ENCODE measurements around the gene SPATA17.

SPATA17 gene

DNA sequence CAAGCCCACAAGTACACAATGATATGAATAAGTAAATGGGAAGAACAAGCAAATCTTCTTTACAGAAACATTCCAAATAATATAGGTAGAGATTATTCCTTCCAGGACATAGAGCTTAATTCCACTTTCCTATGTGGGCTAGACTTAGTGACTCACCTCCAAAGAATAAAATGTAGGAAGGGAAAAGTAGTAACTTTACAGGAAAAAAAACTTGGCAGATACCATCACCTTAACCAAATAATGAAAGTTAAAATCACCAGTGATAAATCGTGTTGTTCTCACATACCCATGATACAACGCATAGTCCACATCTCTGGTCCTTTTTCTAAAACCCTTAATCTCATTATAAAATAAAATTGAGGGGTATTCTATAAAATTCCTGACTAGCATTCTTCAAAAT, 260.8 kb downstream of the SPATA17 start:
- Histone ChIP-seq H3K79me2 (ENCODE audit: insufficient read depth, low read depth) (no peaks in the 10 kb centered on the region), H3K4me3 (IDR thresholded peaks at IDR 0.05; ENCODE audit: insufficient read depth, low read depth, low read length) (no peak overlapping the region), H3K4me2 (no peak overlapping the region), H3K27ac (no peak overlapping the region), H3K36me3 (ENCODE audit: insufficient read depth) (no peaks in the 10 kb centered on the region), H3K27me3 (ENCODE audit: insufficient read depth, low read depth) (no peaks in the 10 kb centered on the region), H3K9ac (no peak overlapping the region), H3K4me1 (ENCODE audit: low read depth, poor library complexity, severe bottlenecking) (no peaks in the 10 kb centered on the region), H2AFZ (ENCODE audit: low read depth) (no peak overlapping the region), H4K20me1 (ENCODE audit: insufficient read depth) (no peaks in the 10 kb centered on the region)
- TF ChIP-seq, protein P1, sequence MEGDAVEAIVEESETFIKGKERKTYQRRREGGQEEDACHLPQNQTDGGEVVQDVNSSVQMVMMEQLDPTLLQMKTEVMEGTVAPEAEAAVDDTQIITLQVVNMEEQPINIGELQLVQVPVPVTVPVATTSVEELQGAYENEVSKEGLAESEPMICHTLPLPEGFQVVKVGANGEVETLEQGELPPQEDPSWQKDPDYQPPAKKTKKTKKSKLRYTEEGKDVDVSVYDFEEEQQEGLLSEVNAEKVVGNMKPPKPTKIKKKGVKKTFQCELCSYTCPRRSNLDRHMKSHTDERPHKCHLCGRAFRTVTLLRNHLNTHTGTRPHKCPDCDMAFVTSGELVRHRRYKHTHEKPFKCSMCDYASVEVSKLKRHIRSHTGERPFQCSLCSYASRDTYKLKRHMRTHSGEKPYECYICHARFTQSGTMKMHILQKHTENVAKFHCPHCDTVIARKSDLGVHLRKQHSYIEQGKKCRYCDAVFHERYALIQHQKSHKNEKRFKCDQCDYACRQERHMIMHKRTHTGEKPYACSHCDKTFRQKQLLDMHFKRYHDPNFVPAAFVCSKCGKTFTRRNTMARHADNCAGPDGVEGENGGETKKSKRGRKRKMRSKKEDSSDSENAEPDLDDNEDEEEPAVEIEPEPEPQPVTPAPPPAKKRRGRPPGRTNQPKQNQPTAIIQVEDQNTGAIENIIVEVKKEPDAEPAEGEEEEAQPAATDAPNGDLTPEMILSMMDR (conservative IDR thresholded peaks at IDR 0.05; ENCODE audit: low read depth, low read length): no peak

DNA sequence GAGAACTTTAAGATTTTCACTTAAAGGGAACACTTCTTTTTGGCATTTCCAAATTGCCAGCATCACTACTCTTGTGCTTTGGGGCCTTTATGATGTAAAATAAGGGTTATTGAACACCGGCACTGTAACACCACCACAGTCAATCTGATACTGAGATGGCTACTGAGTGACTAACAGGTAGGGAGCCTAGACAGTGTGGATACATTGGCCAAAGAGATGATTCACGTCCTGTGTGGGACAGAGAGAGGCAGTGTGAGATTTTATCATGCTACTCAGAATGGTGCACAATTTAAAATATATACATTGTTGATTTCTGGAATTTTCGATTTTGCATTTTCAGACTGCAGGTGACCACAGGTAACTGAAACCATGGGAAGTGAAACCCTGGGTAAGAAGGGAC, 261.6 kb downstream of the SPATA17 start:
- H3K27ac ChIP-seq: no peak overlapping the region
- H3K4me3 ChIP-seq (IDR thresholded peaks at IDR 0.05; ENCODE audit: insufficient read depth, low read depth, low read length): no peak overlapping the region
- no peaks in the 10 kb centered on the region for H3K4me1 ChIP-seq (ENCODE audit: low read depth, poor library complexity, severe bottlenecking)
- TF ChIP-seq, protein P1 (conservative IDR thresholded peaks at IDR 0.05; ENCODE audit: low read depth, low read length): no peak
- H3K27me3 ChIP-seq (ENCODE audit: insufficient read depth, low read depth): no peaks in the 10 kb centered on the region
- H3K36me3 ChIP-seq (ENCODE audit: insufficient read depth): no peaks in the 10 kb centered on the region
- no peaks in the 10 kb centered on the region for H4K20me1 ChIP-seq (ENCODE audit: insufficient read depth)
- no peak overlapping the region for H3K4me2 ChIP-seq
- H3K79me2 ChIP-seq (ENCODE audit: insufficient read depth, low read depth): no peaks in the 10 kb centered on the region
- H2AFZ ChIP-seq (ENCODE audit: low read depth): no peak overlapping the region
- no peak overlapping the region for H3K9ac ChIP-seq

DNA sequence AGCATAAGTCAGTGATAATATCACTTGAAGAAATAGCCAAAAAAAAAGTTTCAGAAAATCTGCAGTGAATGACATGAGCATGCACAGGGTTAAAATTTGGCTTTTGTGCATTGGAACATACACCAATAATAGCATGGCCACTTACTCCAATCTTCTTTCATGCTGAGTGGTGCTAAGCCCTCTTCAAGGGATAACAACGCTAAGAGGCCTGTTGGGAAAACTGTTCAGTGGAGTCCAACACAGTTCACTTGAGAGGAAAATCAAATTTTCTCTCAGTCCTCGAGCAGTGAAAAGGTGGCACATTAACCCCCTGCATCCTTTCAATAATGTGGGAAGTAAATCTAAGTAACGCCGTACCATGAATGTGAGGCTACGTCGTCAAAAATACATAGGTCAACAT, 264.7 kb downstream of the SPATA17 start:
- Histone ChIP-seq H3K4me3 (IDR thresholded peaks at IDR 0.05; ENCODE audit: insufficient read depth, low read depth, low read length) (no peak overlapping the region), H3K27me3 (ENCODE audit: insufficient read depth, low read depth) (no peaks in the 10 kb centered on the region), H4K20me1 (ENCODE audit: insufficient read depth) (no peaks in the 10 kb centered on the region), H3K9ac (no peak overlapping the region), H3K27ac (no peak overlapping the region), H3K4me2 (no peak overlapping the region), H3K79me2 (ENCODE audit: insufficient read depth, low read depth) (no peaks in the 10 kb centered on the region), H2AFZ (ENCODE audit: low read depth) (no peak overlapping the region), H3K36me3 (ENCODE audit: insufficient read depth) (no peaks in the 10 kb centered on the region), H3K4me1 (ENCODE audit: low read depth, poor library complexity, severe bottlenecking) (no peaks in the 10 kb centered on the region)
- TF ChIP-seq, protein P1 (conservative IDR thresholded peaks at IDR 0.05; ENCODE audit: low read depth, low read length): no peak

DNA sequence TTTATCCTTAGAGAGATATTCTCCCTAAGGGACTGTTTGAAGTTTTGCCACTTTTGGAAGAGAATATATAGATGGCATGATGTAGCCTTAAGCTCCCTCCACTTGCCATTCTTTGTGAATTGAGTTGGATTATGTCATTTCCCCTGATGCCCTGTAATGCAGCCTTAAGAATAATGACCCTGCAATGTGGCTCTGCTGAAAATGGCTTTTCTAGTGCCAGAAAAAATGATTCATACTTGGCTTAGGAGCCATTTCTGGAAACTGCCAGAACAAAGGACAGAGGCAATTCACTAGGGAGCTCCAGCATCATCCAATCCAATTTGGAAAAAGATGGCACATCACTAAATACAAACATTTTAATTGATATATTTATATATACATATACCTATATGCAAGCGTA, 265.3 kb downstream of the SPATA17 start:
- no peaks in the 10 kb centered on the region for H3K36me3 ChIP-seq (ENCODE audit: insufficient read depth)
- no peak overlapping the region for H3K4me3 ChIP-seq (IDR thresholded peaks at IDR 0.05; ENCODE audit: insufficient read depth, low read depth, low read length)
- no peaks in the 10 kb centered on the region for H3K4me1 ChIP-seq (ENCODE audit: low read depth, poor library complexity, severe bottlenecking)
- H3K79me2 ChIP-seq (ENCODE audit: insufficient read depth, low read depth): no peaks in the 10 kb centered on the region
- H3K27ac ChIP-seq: no peak overlapping the region
- H2AFZ ChIP-seq (ENCODE audit: low read depth): no peak overlapping the region
- no peaks in the 10 kb centered on the region for H4K20me1 ChIP-seq (ENCODE audit: insufficient read depth)
- TF ChIP-seq, protein P1 (conservative IDR thresholded peaks at IDR 0.05; ENCODE audit: low read depth, low read length): no peak
- no peaks in the 10 kb centered on the region for H3K27me3 ChIP-seq (ENCODE audit: insufficient read depth, low read depth)
- H3K4me2 ChIP-seq: no peak overlapping the region
- no peak overlapping the region for H3K9ac ChIP-seq

All from KMS-11 (cell line).